NCI-H2227 treated with DMSO at 0.1 percent for 48 hours (cell line): Measurements from ENCODE around the gene PRDM16.

ENCODE experiments used
- DNase-seq: peaks from one replicate; lab custom pipeline; 2025; lab: John Stamatoyannopoulos, UW

The PRDM16 gene

DNA sequence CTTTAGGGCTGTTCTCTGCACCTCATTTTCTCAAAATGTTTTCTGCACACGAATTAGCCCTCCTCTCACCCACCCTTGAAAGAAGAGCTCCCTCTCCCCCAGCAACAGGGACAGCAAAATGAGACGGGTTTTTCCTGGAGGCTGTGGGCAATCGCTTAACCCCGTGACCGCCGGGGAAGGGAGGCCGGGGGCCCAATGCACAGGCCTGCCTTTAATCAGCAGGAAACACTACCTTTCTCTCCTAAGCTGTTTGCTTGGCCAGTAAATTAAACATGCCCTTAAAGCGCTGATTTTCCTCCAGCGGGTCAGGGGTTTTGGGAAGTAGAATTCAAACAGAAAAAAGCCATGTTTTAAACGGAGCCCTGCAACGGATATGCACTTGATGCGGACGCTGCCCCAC, 114.4 kb downstream of the PRDM16 start:
- DNase-seq, result no peak

- DNase-seq, result no peak
Observed at GRCh38 chr1:3183813-3184212, 114.8 kb downstream of the PRDM16 start.

- DNase-seq, result no peak
Observed at GRCh38 chr1:3184666-3185065, 115.7 kb downstream of the PRDM16 start.

- no peak for DNase-seq
Observed at GRCh38 chr1:3185896-3186525, 117.0 kb downstream of the PRDM16 start.

GRCh38 chr1:3186526-3186921, 117.5 kb downstream of the PRDM16 start:
- DNase-seq, result no peak

- DNase-seq, result no peak
Observed at GRCh38 chr1:3187415-3188149, 118.6 kb downstream of the PRDM16 start.

GRCh38 chr1:3188150-3188971, 119.4 kb downstream of the PRDM16 start:
- no peak for DNase-seq

DNA sequence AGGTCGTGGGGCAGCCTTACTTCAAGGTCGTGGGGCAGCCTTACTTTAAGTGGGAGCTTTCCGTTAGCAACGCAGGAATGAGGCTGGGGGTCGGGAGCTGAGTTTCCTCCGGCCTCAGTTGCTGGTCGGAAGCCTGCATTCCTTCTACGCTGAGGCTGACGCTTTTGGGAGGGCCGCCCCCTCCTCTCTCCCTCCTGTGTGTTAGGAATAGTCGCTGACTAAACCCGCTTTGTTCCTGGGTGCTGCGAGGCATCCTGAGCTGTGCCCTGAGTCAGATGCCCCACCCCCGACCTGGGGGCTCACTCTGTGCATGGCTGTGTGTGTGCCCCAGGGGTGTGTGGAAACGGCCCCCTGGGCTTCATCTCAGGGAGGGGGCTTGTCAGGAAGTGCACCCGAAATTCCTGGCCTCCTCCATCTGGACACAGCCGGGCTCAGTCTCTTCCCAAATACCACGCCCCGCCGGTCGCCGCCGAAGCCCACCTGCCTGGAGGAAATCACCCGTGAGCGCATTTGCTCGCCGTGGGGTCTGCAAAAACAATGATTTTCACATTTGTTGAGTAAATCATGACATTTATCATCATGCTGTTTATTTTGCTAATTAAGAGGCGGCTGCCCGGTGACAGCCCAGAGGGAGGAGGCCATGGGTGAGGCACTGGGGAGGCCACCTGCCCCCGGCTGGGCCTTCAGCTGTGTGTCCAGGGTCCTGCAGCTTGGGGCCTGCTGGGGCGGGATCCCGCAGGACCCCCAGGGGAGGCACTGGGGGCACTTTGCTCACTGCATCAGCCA, 121.4 kb downstream of the PRDM16 start:
- DNase-seq, result no peak

DNA sequence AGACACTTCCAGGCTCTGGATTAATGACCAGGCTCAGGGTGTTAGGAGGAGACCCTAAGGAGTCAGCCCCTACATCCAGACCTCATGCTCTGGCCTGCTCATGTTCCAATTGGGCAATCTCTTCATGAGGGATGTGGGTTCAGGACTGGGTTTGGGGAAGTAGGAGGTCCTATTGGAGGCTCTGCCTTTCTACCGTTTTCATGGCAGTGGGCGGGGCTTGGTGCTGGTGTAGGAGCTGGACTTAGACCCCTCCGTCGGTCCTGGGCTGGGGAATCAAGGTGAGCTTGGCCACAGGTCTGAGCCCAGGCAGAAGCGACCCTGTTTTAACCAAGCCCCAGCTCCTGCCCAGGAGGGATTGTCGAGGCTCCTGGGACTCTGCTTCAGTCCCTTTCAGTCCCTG, 123.4 kb downstream of the PRDM16 start:
- DNase-seq, result no peak

DNA sequence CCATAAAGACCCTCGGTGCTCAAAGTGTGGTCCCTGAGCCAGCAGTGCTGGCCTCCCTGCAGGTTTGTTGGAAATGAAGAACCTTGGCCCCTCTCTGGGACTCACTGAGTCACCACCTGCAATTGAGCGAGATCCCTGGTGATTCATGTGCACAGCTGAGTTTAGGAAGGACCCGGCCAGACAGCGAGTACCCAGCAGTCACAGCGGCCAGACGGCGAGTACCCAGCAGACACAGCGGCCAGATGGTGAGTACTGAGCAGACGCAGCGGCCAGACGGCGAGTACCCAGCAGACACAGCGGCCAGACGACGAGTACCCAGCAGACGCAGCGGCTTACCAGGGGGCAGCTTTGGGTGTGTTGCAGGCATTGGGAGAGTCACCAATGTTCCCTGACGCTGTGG, 123.8 kb downstream of the PRDM16 start:
- DNase-seq, result no peak

- DNase-seq, result no peak
Observed at GRCh38 chr1:3193811-3194210, 124.8 kb downstream of the PRDM16 start.

DNA sequence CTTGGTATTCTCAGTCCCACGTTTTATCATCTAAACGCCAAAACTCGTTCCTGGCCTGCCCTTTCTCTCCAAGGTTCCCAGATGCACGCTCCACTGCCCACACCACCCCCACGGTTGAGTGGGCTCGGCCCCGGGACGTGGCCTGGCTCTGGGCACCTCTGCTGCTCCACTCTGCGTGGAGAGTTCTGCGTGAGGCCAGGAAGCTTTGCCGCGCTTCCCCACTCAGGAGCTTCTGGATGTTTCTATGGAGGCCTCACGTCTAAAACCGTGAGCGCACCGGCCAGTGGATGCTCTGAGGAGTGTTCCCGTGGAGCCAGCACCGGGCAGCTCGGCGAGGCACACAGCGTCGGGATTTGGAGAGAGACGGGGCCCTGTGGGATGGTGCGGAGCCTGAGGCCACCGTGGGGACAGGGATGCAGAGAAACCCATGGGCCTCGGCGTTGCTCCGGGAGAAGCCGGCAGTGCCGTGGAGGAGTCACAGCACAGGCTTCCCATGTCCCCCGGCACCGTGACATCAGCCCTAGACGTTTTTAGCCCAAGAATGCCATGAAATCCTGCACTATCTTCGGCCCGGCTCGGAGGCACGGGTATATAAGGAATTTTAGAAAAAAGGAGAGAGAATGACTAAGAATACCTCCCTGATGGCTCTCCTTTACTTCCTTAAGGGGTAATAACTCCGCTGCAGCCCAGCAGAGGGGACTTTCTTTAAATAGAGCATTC, 125.9 kb downstream of the PRDM16 start:
- no peak for DNase-seq

- DNase-seq, result no peak
Observed at GRCh38 chr1:3195480-3195815, 126.4 kb downstream of the PRDM16 start.

DNA sequence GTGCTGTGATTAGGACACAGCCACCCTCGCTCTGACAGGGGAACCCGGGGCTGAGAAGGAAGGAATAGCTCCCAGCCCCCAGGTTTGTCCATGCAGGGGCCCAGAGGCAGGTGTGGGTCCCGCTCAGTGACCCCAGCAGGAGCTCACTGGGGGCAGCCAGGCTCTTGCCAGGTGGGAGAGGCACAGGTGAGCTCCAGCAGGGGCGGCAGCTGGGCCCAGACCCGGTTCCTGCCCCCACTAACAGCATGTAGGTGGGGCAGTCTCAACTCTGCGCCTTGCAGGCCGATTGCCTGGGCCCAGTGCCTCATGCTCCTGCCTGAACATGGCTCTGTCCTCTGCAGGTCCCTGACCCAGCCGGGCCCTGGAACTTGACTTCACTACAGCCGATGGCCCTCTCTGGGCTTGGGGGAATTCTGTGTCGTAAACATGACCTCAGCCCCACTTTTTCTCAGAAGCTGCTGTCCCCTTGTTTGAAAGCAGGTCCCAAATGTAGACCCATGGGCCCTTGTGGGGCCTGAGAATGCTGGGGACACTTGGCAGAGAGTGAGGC, 127.0 kb downstream of the PRDM16 start:
- DNase-seq, result no peak

- no peak for DNase-seq
Observed at GRCh38 chr1:3196577-3197245, 127.7 kb downstream of the PRDM16 start.

GRCh38 chr1:3197781-3198316, 128.8 kb downstream of the PRDM16 start:
- no peak for DNase-seq

- no peak for DNase-seq
Observed at GRCh38 chr1:3198371-3199271, 129.6 kb downstream of the PRDM16 start.

GRCh38 chr1:3204725-3205124, 135.7 kb downstream of the PRDM16 start:
- DNase-seq, result no peak

DNA sequence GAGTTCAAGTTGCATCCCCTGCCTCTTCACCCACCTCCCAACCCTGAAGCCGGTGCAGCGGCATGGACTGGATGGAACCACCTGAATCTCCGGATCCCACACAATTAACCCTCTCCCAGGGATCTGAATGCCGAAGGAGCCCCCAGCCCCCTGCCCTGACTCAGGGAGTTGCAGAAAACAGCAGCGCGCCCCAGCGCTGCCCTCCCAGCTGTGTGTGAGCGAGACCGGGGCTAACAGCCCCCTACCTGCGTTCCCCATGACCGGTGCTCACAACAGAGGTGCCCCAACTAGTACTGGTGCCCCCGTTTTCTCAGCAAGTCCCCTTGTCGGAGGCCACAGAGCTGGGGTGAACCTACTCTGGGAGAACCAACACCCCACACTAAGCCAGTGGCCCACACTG, 136.8 kb downstream of the PRDM16 start:
- no peak for DNase-seq
